WTC11 (cell line): Measurements from ENCODE around the gene RAMAC. TPM values are rescaled to one million over a fixed set of nuclear protein-coding genes. Genes with fewer than 3 reads are reported as not detected.

Experiments used
- ATAC-seq: fragments of 200-7000 bp; cut with Tn5 transposase; 2 replicates; pipeline ENCODE4 v1.10.0; 2021; ENCODE audit warnings: mild to moderate bottlenecking, moderate library complexity
- CTCF ChIA-PET: fragments of 300-600 bp; sonication (Branson Sonifier 250); formaldehyde crosslinking; loops from one replicate; lab custom pipeline; 2021; ENCODE audit warnings: antibody characterized with exemption; lab: Charles Lee
- POLR2A ChIA-PET: fragments of 350-600 bp; sonication (Branson Sonifier 250); formaldehyde crosslinking; loops from one replicate; lab custom pipeline; 2021; ENCODE audit warnings: antibody characterized with exemption; lab: Charles Lee
- DNase-seq: peaks from one replicate; pipeline ENCODE4 v3.0.0; 2021; ENCODE audit warnings: low spot score
- H3K27ac Mint-ChIP-seq: 2 replicates; pipeline ENCODE4 v1.8.0; 2021; ENCODE audit warnings: mixed read lengths
- H3K27me3 Mint-ChIP-seq: 2 replicates; pipeline ENCODE4 v1.8.0; 2021; ENCODE audit warnings: low read depth, mild to moderate bottlenecking, moderate library complexity, mixed read lengths
- H3K36me3 Mint-ChIP-seq: 2 replicates; pipeline ENCODE4 v1.8.0; 2021; ENCODE audit warnings: mixed read lengths
- H3K4me1 Mint-ChIP-seq: 2 replicates; pipeline ENCODE4 v1.8.0; 2022; ENCODE audit warnings: mixed read lengths
- H3K4me3 Mint-ChIP-seq: 2 replicates; pipeline ENCODE4 v1.8.0; 2021; ENCODE audit warnings: mild to moderate bottlenecking, moderate library complexity, mixed read lengths
- H3K9me3 Mint-ChIP-seq: 2 replicates; pipeline ENCODE4 v1.8.0; 2021; ENCODE audit warnings: mixed read lengths
- CREB1 ChIP-seq: sonication (generic); formaldehyde crosslinking; IDR thresholded peaks from 2 replicates; pipeline ENCODE4 v1.8.0; 2023; ENCODE audit warnings: mild to moderate bottlenecking, missing genetic modification reagents
- ETV6 ChIP-seq: sonication (generic); formaldehyde crosslinking; IDR thresholded peaks from 2 replicates; pipeline ENCODE4 v1.8.1; 2022; ENCODE audit warnings: mild to moderate bottlenecking, missing genetic modification reagents
- JUN ChIP-seq: sonication (generic); formaldehyde crosslinking; IDR thresholded peaks from 2 replicates; pipeline ENCODE4 v1.8.0; 2023; ENCODE audit warnings: mild to moderate bottlenecking, missing genetic modification reagents
- KAT7 ChIP-seq: sonication (generic); formaldehyde crosslinking; IDR thresholded peaks from 2 replicates; pipeline ENCODE4 v1.8.1; 2023; ENCODE audit warnings: missing genetic modification reagents, mild to moderate bottlenecking, borderline replicate concordance
- PRDM15 ChIP-seq: sonication (generic); formaldehyde crosslinking; IDR thresholded peaks from 2 replicates; pipeline ENCODE4 v1.8.0; 2022; ENCODE audit warnings: missing genetic modification reagents
- PRRX2 ChIP-seq: fragments of 250-450 bp; sonication (Bioruptor Pico); IDR thresholded peaks from 2 replicates; pipeline ENCODE4 v1.8.0; 2021; ENCODE audit warnings: mild to moderate bottlenecking
- SMAD4 ChIP-seq: sonication (generic); formaldehyde crosslinking; IDR thresholded peaks from 2 replicates; pipeline ENCODE4 v1.8.0; 2022; ENCODE audit warnings: mild to moderate bottlenecking, missing genetic modification reagents
- SOX15 ChIP-seq: fragments of 250-450 bp; sonication (Bioruptor Pico); IDR thresholded peaks from 2 replicates; pipeline ENCODE4 v1.9.0; 2021; ENCODE audit warnings: mild to moderate bottlenecking
- TEAD4 ChIP-seq: sonication (generic); formaldehyde crosslinking; IDR thresholded peaks from 2 replicates; pipeline ENCODE4 v1.8.0; 2022; ENCODE audit warnings: mild to moderate bottlenecking, missing genetic modification reagents
- ZNF219 ChIP-seq: sonication (generic); formaldehyde crosslinking; IDR thresholded peaks from 2 replicates; pipeline ENCODE4 v1.8.0; 2023; ENCODE audit warnings: missing genetic modification reagents, mild to moderate bottlenecking, borderline replicate concordance
- ZNF232 ChIP-seq: sonication (generic); formaldehyde crosslinking; IDR thresholded peaks from 2 replicates; pipeline ENCODE4 v1.8.0; 2022; ENCODE audit warnings: mild to moderate bottlenecking, missing genetic modification reagents
- ZNF396 ChIP-seq: fragments of 250-450 bp; sonication (Bioruptor Pico); IDR thresholded peaks from 2 replicates; pipeline ENCODE4 v1.8.0; 2021; ENCODE audit warnings: mild to moderate bottlenecking, moderate library complexity, borderline replicate concordance
- ZNF671 ChIP-seq: fragments of 250-450 bp; sonication (Bioruptor Pico); IDR thresholded peaks from 2 replicates; pipeline ENCODE4 v1.8.0; 2021; ENCODE audit warnings: mild to moderate bottlenecking
- ZSCAN18 ChIP-seq: fragments of 250-450 bp; sonication (Bioruptor Pico); IDR thresholded peaks from 2 replicates; pipeline ENCODE4 v2.1.2; 2022; ENCODE audit warnings: mild to moderate bottlenecking, moderate library complexity
- total RNA-seq: library from RNA; stranded (reverse); gene quantifications from 3 replicates; pipeline ENCODE4 v1.2.3, GENCODE V29; 2021
- TF ChIP-seq, protein P1 (sequence below): sonication (generic); formaldehyde crosslinking; IDR thresholded peaks from 2 replicates; pipeline ENCODE4 v1.8.0; 2022; ENCODE audit warnings: mild to moderate bottlenecking, missing genetic modification reagents
- TF ChIP-seq, protein P2 (sequence below): fragments of 250-450 bp; sonication (Bioruptor Pico); IDR thresholded peaks from 2 replicates; pipeline ENCODE4 v1.9.0; 2021; ENCODE audit warnings: mild to moderate bottlenecking
- TF ChIP-seq, protein P3 (sequence below): sonication (generic); formaldehyde crosslinking; IDR thresholded peaks from 2 replicates; pipeline ENCODE4 v1.8.1; 2023; ENCODE audit warnings: mild to moderate bottlenecking, missing genetic modification reagents, moderate library complexity
- TF ChIP-seq, protein P4 (sequence below): fragments of 250-450 bp; sonication (Bioruptor Pico); conservative IDR thresholded peaks from 2 replicates; pipeline ENCODE4 v1.9.0; 2021; ENCODE audit warnings: mild to moderate bottlenecking
- TF ChIP-seq, protein P5 (sequence below): sonication (generic); formaldehyde crosslinking; IDR thresholded peaks from 2 replicates; pipeline ENCODE4 v1.8.0; 2022; ENCODE audit warnings: mild to moderate bottlenecking, missing genetic modification reagents
- TF ChIP-seq, protein P6 (sequence below): sonication (generic); formaldehyde crosslinking; conservative IDR thresholded peaks from 2 replicates; pipeline ENCODE4 v1.8.1; 2023; ENCODE audit warnings: mild to moderate bottlenecking, low read depth, missing genetic modification reagents, moderate library complexity

RAMAC gene
- total RNA-seq, 1 experiment from 2014 or later: 26.6 TPM

- no peak for DNase-seq
- TF ChIP-seq, protein P1, sequence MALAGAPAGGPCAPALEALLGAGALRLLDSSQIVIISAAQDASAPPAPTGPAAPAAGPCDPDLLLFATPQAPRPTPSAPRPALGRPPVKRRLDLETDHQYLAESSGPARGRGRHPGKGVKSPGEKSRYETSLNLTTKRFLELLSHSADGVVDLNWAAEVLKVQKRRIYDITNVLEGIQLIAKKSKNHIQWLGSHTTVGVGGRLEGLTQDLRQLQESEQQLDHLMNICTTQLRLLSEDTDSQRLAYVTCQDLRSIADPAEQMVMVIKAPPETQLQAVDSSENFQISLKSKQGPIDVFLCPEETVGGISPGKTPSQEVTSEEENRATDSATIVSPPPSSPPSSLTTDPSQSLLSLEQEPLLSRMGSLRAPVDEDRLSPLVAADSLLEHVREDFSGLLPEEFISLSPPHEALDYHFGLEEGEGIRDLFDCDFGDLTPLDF (CRISPR knock-in tag): no peak
- TF ChIP-seq, protein P2, sequence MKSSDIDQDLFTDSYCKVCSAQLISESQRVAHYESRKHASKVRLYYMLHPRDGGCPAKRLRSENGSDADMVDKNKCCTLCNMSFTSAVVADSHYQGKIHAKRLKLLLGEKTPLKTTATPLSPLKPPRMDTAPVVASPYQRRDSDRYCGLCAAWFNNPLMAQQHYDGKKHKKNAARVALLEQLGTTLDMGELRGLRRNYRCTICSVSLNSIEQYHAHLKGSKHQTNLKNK (CRISPR knock-in tag): no peak
- no peak for TF ChIP-seq JUN (CRISPR knock-in tag)
- no peak for TF ChIP-seq ZNF232
- POLR2A ChIA-PET: no interaction called here
These were observed 15.3 kb upstream of the RAMAC start for GRCh38 chr15:82970696-82971095.

DNA sequence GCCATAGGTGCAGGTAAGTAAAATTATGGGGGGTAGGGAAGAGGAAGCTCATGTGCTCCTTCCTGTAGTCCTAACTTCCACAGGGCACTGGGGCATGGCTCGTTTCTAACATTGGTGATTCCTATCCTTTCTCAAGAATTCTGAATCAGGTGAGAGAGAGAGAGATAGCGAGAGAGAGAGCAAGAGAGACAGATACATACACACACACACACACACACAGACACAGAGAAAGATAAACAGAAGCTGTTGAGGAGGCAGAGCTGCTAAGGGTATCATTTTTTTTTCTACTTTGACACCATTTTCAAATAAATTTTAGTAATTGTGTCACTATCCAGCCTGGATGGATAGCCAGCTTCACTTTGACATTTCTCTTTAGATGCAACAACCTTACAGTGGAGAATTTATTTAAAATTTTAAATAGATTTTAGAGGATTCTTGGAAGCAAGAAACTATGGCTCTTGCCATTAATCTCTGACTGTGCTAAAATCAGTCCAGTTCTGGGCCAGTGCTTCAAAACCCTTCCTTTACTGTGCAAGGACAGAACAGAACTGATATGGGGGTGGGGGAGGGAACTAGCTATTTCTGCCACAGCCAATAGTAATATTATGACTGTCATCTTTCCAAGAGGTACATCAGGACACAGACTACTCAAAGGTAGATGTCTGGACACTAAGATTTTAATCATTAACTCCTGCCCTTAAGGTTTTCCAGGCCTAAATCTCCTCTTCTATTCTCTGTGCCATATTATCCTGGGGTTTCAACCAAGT, 14.6 kb upstream of the RAMAC start:
- Mint-ChIP-seq H3K27me3 (peaks cover 10% of the 10 kb centered on the region), H3K36me3 (no peaks in the 10 kb centered on the region), H3K4me3 (no peak overlapping the region), H3K9me3 (no peaks in the 10 kb centered on the region), H3K4me1 (no peaks in the 10 kb centered on the region), H3K27ac (no peak overlapping the region)
- DNase-seq (no peak), ATAC-seq (no peak)
- ChIA-PET CTCF (interaction anchor here (0.6 to 1.3 kb wide), 2 partner anchors 122 to 224 kb away, joined by 3 read pairs; no protein-coding TSS in a partner anchor), POLR2A (no interaction called here)
- TF ChIP-seq, protein P3, sequence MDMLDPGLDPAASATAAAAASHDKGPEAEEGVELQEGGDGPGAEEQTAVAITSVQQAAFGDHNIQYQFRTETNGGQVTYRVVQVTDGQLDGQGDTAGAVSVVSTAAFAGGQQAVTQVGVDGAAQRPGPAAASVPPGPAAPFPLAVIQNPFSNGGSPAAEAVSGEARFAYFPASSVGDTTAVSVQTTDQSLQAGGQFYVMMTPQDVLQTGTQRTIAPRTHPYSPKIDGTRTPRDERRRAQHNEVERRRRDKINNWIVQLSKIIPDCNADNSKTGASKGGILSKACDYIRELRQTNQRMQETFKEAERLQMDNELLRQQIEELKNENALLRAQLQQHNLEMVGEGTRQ (CRISPR knock-in tag): no peak
- no peak for TF ChIP-seq SMAD4
- TF ChIP-seq PRRX2 (CRISPR knock-in tag): no peak
- no peak for TF ChIP-seq ZNF396 (CRISPR knock-in tag)
- no peak for TF ChIP-seq CREB1 (CRISPR knock-in tag)
- no peak for TF ChIP-seq ZSCAN18 (CRISPR knock-in tag)
- TF ChIP-seq, protein P4, sequence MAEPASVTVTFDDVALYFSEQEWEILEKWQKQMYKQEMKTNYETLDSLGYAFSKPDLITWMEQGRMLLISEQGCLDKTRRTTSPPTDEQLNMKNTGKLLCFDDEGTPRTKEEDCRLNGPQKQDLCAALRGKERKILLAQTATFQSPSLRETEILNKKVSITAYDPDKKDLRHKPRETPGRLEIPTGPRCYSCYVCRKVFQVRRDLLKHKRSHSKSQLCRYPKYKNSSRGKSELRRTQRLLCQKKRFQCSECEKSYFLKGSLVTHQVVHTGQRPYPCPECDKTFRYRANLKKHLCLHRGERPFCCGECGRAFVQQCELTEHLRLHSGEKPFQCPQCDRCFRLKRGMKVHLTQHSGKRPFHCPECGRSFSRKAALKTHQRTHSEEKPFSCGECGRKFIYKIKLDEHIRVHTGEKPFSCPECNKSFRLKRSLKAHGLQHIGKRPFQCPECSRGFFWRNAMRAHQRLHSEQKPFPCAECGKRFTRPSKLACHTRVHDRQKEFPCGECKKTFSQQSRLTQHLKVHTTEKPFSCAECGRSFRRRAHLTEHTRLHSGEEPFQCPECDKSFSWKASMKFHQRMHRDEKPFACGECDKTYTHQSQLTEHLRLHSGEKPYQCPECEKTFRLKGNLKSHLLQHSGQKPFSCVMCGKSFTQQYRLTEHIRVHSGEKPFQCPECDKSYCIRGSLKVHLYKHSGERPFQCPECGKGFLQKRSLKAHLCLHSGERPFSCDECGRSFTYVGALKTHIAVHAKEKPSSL (CRISPR knock-in tag): no peak
- no peak for TF ChIP-seq ETV6 (CRISPR knock-in tag)
- no peak for TF ChIP-seq ZNF219 (CRISPR knock-in tag)
- no peak for TF ChIP-seq ZNF232
- TF ChIP-seq KAT7 (CRISPR knock-in tag): no peak
- TF ChIP-seq PRDM15 (CRISPR knock-in tag): no peak
- TF ChIP-seq, protein P5, sequence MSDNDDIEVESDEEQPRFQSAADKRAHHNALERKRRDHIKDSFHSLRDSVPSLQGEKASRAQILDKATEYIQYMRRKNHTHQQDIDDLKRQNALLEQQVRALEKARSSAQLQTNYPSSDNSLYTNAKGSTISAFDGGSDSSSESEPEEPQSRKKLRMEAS (CRISPR knock-in tag): no peak
- no peak for TF ChIP-seq ZNF671 (CRISPR knock-in tag)
- TF ChIP-seq, protein P6, sequence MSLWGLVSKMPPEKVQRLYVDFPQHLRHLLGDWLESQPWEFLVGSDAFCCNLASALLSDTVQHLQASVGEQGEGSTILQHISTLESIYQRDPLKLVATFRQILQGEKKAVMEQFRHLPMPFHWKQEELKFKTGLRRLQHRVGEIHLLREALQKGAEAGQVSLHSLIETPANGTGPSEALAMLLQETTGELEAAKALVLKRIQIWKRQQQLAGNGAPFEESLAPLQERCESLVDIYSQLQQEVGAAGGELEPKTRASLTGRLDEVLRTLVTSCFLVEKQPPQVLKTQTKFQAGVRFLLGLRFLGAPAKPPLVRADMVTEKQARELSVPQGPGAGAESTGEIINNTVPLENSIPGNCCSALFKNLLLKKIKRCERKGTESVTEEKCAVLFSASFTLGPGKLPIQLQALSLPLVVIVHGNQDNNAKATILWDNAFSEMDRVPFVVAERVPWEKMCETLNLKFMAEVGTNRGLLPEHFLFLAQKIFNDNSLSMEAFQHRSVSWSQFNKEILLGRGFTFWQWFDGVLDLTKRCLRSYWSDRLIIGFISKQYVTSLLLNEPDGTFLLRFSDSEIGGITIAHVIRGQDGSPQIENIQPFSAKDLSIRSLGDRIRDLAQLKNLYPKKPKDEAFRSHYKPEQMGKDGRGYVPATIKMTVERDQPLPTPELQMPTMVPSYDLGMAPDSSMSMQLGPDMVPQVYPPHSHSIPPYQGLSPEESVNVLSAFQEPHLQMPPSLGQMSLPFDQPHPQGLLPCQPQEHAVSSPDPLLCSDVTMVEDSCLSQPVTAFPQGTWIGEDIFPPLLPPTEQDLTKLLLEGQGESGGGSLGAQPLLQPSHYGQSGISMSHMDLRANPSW: no peak
- TF ChIP-seq SOX15 (CRISPR knock-in tag): no peak
- TF ChIP-seq TEAD4: no peak

More at GRCh38 chr15:82970696-82971095, 15.3 kb upstream of the RAMAC start:
- Mint-ChIP-seq H3K27me3 (peaks cover 10% of the 10 kb centered on the region), H3K4me3 (no peak overlapping the region), H3K4me1 (no peaks in the 10 kb centered on the region), H3K9me3 (no peaks in the 10 kb centered on the region), H3K36me3 (no peaks in the 10 kb centered on the region), H3K27ac (no peak overlapping the region)
- no peak for ATAC-seq
- CTCF ChIA-PET: interaction anchor here (0.6 to 1.3 kb wide), 2 partner anchors 121 to 224 kb away, joined by 3 read pairs; no protein-coding TSS in a partner anchor
